HG02571 (cell line): ENCODE data around the gene LAPTM5.

Source experiments
- ATAC-seq: cut with Tn5 transposase; IDR thresholded peaks from one replicate; pipeline ENCODE4 v1.9.1; 2021; ENCODE audit warnings: mild to moderate bottlenecking, moderate library complexity; ENCODE audit not compliant: unreplicated experiment

Gene LAPTM5

DNA sequence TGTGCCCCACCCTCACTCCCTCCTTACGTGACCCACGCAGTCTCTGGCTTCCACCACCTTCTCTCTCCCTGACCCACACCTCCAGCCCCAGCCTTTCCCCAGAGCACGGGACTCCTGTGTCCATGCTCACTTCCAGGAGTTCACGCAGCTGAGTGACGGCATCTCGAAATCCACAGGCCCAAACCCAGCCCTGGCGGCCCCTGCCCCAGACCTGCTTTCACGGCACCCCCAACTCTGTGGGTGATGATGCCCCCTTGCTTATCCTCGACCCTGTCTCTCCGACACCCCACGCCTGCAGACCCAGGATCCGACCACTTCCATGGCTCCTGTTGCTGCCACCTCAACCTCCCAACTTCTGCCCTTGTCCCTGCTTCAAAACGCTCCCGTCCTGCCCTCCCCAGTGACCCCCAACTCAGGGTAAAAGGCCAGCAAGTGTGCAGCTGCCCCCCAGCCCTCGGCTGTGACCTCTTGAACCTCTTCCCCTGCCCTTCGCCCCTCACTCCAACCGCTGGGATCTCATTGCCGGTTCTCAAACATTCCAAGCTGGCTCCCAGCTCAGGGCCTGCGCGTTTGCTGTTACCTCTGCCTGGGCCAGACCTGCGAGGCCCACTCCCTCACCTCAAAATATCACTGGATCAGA is 30.4 kb upstream of the LAPTM5 start:
- ATAC-seq, result no peak

DNA sequence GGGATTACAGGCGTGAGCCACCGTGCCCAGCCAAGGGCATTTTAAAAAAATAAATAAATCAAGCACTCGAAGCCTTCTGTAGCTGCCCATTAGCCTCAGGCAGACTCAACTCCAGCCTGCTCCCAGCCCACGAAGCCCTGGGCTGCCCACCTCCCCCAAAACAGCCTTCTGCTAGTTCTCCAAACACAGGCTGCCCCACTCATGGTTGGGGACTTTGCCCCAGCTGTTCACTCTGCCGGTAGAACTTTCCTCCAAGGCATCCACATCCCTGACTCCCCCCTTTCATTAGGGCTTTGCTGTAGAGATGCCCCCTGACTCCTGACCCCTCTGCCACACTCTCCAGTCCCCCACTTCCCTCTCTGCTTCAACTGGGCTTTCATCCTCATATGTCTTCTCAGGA is 29.7 kb upstream of the LAPTM5 start:
- no peak for ATAC-seq

DNA sequence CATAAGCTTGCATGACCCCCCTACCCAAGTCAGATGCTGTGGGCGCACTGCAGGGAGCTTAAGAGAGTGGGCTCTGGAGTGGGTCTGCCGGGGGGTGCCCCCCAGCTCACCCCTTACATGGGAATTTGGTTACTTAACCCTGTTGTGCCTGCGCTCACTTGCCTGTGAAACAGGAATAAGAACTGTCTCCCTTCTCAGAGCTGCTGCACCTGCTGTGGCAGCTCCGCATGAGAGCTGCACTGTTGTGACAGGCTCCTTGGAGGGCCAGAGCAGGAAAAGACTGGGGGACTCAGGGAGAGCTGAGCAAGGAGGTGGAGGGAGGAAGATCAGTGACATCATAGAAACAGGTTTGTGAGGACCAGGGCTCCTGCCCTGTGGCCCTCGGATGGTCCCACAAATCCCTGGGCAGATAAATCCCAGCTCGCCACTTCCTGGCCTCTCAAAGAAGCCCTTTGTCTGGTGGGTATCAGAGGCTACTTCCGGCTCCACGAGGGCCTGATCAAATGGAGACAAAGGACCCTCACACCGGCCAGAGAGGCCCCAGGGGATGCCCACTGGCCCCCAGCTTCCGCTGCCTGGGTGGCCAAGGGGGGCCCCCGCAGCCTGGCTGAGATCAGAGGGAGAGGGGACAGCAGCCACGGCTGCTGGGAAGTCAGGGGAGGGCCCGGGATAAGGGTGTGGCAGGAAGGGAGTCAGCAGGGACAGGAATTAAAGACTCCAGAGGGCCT is 28.9 kb upstream of the LAPTM5 start:
- no peak for ATAC-seq

DNA sequence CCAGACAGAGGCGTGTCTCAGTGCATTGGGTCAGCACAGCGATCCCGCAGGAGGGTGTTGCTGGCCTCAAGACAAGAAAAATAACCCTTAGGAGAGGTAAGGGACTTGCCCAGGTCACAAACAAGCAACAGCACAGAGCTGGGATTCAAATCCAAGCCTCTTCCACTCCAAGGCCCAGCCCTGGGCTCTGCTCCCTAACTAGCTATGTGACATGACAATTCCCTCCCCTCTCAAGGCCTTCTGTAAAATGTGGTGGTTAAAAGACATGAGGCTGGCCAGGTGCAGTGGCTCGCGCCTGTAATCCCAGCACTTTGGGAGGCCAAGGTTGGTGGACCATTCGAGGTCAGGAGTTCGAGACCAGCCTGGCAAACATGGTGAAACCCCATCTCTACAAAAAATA is 28.1 kb upstream of the LAPTM5 start:
- no peak for ATAC-seq

DNA sequence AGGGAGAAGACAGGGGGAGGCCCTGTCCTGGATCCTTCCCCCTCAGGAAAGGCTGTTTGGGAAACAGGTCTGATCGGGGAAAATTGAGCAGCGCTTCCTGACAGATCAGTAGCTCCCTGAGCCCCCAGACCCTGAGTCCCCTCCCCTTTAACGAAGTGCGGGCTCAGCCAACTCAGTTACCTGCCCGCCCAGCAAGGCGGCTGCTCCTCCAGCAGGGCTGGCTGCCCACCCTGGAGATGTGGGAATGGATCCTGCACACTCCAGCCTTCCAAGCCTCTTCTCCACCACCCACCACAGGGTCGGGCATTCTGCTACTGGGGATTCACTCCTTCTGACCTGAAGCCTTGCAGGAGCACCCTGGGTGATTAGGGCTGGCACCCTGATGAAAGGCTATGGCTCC is 27.6 kb upstream of the LAPTM5 start:
- no peak for ATAC-seq

DNA sequence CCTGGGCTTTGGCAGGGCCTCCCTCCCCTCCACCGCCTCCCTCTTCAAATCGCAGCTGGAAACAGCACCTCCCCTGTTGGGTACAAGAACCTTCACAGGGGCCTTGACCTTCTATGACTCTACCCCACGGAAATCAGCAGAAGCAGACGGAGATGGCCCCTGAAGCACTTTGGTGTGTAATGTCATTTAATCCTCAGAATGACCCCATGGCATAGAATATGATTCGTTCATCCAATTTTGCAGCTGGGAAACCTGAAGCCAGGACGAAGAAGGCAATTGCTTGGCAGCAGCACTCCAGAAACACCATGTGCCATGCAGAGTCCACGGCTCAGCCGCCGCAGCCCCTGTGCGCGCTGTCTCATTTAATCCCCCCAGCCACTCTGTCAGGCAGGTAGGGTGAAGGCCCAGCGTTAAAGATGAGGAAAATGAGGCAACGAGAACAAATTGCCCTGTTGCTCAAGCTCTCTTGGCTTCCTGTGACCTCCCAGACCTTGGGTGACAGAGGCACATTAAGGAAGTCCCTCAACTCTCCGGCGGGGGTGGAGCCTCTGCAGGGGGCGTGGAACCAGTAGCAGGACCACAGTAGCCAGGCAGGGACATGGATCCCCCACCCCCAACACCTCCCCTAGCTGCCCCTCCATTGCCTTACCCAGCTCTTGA is 25.8 kb upstream of the LAPTM5 start:
- ATAC-seq, result no peak

DNA sequence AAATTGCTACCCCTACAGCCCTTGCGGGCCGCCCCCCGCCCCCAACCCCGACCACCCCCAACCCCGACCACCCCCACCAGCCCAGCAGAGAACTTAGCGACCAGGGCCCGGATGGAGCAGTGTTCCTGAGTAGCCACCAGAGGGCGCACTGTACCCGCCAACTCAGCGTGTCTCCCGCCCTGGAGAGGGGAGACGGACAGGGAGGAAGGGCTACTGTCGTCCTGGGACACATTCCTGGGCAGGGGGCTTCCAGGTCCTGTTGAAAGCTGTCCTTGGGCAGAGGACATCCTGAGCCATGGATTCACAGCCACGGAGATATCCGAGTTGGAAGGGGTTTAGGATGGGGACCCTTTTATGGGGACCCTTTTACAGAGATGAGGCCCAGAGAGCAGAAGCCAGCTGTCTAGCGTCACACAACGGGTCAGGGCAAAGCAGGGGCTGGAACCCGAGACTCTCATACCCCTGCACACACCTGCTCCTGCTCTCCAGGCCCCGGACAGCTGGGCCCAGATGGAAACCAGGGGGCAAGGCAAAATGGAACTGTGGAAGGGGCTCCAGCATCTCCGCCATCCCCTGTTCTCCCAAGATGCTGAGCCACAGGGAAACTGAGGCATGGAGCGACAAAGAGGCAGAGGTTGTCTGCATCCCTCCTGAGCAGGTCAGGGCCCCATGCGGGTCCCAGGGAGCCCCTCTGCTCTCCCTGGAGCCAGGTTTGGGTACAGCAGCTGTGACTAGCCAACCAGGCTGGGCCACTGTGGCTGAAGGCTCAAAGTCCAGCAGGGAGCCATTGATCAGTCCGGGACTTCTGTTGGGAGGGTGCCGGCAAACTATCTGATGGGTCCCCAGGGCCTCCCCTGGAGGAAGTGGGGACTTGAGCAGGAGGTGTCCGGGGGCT is 25.0 kb upstream of the LAPTM5 start:
- no peak for ATAC-seq

DNA sequence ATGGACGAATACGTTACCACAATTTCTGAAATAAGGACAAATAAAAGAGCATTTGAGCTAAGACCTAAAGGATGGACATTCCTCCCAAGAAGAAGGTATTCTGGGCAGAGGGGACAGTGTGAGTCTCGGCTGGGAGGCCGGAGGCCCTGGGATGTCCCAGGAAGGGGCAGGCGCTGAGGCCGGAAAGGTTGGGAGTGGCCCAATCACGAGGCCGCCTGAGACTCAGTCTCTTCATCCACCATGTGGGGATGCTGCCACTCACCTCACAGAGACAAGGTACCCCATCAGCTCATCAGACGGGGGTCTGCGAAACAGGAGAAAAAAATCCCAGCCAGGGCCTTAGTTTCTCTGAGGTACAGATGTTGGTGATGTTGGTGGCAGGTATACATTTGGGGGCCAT is 24.3 kb upstream of the LAPTM5 start:
- no peak for ATAC-seq

DNA sequence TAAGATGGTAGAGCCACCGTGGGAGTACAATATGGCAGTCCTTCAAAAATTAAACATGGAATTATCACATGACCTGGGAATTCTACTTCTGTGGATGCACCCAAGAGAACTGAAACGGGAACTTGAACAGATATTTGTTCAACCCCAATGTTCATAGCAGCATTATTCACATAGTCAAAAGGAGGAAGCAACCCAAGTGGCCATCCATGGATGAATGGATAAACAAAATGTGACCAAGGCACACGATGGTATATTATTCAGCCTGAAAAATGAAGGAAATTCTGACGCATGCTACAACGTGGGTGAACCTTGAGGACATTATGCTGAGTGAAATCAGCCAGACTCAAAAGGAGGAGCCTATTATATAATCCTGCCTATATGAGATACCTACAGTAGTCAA is 22.8 kb upstream of the LAPTM5 start:
- ATAC-seq, result no peak

DNA sequence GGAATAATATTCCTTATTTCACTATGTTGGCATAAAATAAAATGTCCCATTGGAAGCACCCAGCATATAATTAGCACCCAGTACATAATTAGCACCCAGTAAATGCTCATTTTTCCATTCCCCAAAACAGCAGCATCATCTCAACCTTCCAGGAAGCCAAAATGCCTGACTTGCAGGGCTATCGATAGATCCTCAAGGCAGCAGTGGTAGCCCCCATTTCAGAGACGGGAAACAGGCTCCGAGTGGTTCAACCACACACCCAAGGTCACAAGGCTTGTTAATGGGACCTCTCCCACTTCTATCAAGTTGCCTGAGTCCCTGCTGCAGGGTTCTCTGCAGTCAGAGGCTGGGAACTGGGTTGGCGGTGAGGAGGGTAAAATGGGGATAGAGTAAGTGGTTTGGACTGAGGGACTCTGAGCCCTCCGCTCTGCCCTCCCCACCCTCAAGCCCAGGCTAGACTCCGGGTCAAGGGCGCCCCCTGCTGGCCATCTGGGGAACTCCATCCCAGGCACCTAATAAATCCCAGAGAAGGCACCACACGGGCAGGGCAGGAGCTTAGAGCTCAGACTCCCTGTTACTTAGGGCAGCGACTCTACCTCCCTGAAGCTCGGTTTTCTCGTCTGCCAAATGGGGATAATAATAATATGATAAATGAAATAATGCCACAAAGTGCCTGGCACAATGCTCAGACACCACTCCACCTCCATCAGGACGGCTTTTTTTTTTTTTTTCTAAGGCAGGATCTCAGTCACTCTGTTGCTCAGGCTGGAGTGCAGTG is 21.9 kb upstream of the LAPTM5 start:
- no peak for ATAC-seq

DNA sequence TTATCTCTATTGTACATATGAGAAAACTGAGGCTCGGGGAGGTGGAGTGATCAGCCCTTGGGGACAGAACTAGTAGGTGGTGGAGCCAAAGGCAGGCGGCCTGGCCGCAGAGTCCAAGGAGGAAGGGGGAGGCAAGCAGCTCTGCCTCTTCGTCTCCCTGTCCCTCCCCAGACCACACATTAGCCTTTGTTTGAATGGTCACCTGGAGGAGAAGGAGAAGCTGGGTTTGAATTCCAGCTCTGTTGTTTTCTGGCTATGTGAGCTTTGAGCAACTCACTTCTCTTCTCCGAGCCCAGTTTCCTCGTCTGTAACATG is 21.4 kb upstream of the LAPTM5 start:
- ATAC-seq, result no peak

DNA sequence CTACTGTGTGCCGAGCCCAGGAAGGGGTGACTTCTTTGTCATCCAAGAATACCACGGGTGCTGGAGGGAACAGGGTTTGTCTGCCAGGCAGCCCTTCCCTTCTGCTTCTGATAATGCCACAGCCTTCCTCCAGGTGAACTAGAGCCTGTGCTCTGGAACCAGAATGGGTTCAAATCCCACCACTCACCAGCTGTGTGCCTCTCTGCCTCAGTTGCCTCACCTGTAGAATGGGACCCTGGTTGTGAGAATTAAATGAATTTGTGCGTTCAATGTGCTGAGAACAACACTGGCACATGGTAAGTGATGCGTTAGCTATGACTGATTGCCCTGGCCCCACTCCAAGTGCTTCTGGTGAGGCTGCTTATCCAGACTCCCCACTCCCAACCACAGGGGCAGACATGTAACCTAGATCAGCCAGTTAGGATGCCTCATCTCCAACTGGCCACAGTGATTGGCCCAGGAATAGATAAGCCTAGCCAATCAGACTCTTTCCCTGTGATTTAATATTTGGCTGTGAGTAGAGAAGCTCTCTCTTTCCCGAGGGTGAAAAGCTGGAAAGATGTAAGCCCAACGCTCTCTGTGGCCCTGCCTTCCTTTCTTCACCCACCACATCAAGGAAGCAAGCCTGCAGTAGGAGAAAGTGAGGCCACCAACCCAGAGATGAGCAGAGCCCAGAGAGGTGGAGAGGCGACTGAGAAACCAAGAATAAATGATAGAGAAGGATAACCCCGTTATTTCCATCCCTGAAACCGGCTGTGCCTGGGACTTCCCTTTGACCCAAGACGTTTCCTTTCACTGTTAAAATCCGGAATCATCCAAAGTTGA is 20.8 kb upstream of the LAPTM5 start:
- ATAC-seq, result no peak

DNA sequence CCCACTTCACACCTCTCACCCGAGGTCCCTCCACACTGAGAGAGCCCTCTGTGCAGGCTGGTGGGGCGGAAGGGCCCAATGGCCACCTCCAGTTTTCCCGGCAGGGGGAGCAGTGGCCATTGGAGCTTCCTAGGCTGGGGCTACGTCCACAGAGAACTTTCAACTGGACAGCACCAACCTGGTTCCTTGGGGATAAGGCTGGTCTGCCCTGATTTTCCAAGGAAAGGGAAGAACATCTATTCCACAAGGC is 20.3 kb upstream of the LAPTM5 start:
- no peak for ATAC-seq

DNA sequence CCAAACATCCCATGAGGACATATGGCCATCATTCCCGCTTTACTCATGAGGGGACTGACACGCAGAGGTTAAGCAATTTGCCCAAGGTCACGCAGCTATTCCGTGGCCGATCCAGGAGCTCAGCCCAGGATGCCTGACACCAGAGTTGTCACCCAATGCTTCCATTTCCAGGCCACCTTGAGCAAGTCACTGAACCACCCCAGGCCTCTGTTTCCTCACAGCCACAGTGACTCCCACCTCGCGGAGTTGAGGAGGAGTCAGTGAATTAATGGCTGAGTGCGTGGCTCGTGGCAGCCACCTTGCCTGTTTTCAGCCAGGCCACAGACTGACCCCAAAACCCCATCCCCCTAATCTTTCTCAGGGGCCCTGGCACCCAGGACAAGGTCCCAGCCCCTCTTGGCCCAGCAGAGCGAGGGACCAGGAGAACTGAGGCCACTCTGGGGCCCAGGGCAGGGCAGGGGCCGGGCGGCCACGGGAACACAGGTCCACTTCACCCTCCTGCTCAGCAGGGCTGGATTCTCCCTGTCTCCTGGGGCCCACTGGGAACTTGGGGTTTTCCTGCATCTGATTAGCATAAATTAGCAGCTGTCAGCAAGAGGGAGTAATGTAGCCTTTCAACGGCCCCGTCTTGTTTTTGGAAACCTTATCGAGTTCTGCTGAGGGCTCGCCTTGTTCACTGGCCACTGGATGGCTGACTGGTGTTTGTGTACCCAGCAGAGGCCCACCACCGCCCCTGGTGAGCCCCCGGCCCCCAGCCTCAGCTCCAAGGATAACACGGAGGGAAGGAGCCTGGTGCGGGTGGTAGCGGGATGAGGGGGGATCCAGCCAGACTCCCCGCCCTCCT is 19.7 kb upstream of the LAPTM5 start:
- no peak for ATAC-seq

DNA sequence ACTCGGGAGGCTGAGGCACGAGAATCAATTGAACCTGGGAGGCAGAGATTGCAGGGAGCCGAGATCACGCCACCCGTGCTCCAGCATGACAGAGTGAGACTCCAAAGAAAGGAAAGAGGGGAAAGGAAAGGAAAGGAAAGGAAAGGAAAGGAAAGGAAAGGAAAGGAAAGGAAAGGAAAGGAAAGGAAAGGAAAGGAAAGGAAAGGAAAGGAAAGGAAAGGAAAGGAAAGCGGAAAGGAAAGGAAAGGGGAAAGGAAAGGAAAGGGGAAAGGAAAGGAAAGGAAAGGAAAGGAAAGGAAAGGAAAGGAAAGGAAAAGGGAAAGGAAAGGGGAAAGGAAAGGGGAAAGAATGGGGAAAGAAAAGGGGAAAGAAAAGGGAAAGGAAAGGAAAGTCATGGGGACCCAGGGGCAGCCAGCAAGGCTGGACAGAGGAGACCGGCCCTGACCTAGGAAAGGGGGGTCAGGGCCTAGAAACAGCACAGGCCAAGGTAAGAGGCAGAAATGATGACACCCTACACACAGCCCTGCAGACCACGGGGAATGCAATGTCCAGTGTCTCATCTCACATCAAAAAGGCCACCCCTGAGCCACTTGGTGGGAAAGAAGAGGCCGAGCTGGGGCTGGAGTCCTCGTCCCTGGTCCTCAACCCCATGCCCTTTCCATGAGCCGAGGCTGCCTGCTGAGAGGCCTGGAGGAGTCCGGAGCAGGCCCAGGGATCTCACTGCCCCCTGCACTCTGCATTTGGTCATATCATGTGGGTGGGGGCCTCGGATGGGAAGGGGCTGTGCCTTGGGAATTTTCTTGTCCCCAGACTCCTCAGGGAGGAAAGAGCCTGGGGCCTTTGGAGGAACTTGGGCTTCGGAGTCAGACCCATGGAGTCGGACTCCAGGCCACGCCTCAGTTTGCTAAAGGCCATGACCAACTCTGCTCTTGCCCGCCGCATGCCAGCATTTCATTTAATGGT is 18.8 kb upstream of the LAPTM5 start:
- no peak for ATAC-seq

DNA sequence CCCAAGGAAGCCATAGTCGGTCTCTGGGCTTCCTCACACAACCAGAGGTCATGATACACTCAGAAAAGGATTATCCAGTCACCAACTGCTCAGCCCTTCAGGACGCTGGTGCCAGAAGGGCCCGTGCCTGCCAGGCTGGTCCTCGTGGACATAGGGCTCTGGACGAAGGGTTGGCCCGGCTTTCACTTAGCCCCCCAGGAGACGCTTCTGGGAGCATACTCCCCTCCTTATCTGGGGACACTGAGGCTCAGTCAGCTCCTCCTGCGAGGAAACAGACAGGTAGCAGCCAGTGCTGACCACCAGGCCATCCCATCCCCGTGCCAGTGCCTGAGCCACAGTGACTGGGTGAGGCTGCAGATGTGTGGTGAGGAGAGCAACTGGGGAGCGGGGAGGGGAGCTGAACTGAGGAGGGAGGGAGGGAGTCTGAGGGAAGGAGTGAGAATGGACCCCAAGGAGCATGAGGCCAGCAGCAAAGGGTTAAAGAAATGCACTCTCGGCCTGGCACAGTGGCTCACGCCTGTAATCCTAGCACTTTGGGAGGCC is 17.9 kb upstream of the LAPTM5 start:
- no peak for ATAC-seq

DNA sequence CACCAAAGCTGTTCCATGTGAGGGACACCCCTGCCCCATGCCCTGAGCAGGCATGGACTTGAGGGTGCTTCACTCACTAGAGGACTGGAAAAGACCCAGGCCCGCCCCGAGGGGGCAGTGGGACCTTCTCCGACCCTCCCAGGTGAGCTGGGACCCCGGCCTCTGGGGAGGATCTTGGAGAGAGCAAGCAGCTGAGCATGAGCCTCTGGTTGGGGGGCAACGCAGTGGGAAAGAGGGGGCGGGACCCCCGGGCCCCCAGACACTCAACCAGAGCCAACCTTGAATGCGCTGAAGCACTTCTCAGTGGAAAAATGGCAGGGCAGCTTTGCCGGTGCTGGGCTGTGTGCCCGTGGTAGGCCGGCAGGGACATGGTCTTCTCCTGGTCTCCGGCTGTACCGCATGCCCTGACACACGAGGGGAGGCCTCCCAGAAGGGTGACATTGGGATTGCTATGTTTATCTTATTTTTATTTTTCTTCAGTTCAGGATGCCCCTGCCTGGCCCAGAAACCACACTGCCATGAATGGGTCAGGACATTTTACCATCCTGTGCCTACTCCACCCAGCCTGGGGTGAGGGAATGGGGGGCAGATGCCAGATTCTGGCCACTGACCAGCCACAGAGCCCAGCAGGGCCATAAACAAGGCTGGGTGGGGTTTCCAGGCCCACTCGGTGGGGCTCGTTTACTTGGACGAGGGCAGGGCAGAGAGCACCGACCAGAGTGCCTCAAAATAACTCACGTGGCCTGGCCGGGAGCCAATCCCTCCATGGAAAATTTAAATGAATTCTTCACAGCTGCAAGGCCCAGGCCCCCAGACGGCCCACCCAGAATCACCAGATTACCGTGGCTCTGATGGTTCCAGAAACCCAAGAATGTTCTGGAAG is 17.2 kb upstream of the LAPTM5 start:
- ATAC-seq, result no peak
